Measurements from ENCODE around the gene LMO7. TPM values are rescaled to one million over a fixed set of nuclear protein-coding genes. Genes with fewer than 3 reads are reported as not detected.
"Not testable (repeated sequence)": the region's sequence is repeated elsewhere in the genome, so short reads cannot be mapped to it uniquely, and the experiment has no call there.

The LMO7 gene
- total and polyA plus RNA-seq, 2 of the 4 experiments (the other 2 are of a cell fraction) = 266 to 367 TPM

GRCh38 chr13:75739244-75739868, 103.2 kb downstream of the LMO7 start (continued):
- TF ChIP-seq RCOR1 (IDR thresholded peaks at IDR 0.05; ENCODE audit: insufficient replicate concordance, low read length) = no peak

GRCh38 chr13:75740031-75740430, 103.9 kb downstream of the LMO7 start:
- H3K4me3 ChIP-seq (ENCODE audit: insufficient read depth, low read depth, low read length) = no peak overlapping the region
- dilution Hi-C loops (cut with HindIII; ENCODE audit: low sequenced_read_pairs, unreplicated experiment) = no loop called here
- no peak overlapping the region for H3K9ac ChIP-seq (ENCODE audit: low read depth, low read length)
- H3K27ac ChIP-seq (ENCODE audit: insufficient read depth, low read length) = peak overlapping the region; percentile 10; the same call in 1 of the 2 replicates
- peak overlapping the region; percentile 38 for H2BK5ac ChIP-seq (ENCODE audit: low read depth, low read length, poor library complexity, severe bottlenecking)
- no peak overlapping the region for H3K56ac ChIP-seq (ENCODE audit: extremely low read depth, insufficient read depth, low read length)
- no peak overlapping the region for H4K91ac ChIP-seq (ENCODE audit: insufficient read depth, low read depth, low read length)
- H4K5ac ChIP-seq (ENCODE audit: low read depth, low read length) = peak overlapping the region; percentile 7; the same call in 1 of the 2 replicates
- DNase-seq = no peak
- POLR2A ChIA-PET (ENCODE audit: unreplicated experiment) = no interaction called here
- peaks cover 62% of the 10 kb centered on the region; the same call in 1 of the 2 replicates for H4K20me1 ChIP-seq (ENCODE audit: insufficient read depth, low read length)
- H3K4me1 ChIP-seq (ENCODE audit: control insufficient read depth, insufficient read depth, low read length) = peaks cover 18% of the 10 kb centered on the region
- H2BK15ac ChIP-seq (ENCODE audit: low read depth, low read length) = no peak overlapping the region
- peak overlapping the region; percentile 45; the same call in 1 of the 2 replicates for H3K23ac ChIP-seq (ENCODE audit: low read depth, low read length)
- no peak for ATAC-seq (ENCODE audit: low read depth)
- H3K14ac ChIP-seq (replicated peaks; ENCODE audit: low read depth, low read length) = 0 out of 2 replicates have a peak overlapping the region, but pooled peaks have one; percentile 26
- no peaks in the 10 kb centered on the region; the same call in 1 of the 2 replicates for H3K36me3 ChIP-seq (ENCODE audit: control insufficient read depth, insufficient read depth, low read length)
- H3K18ac ChIP-seq (ENCODE audit: low read depth, low read length) = no peak overlapping the region
- in situ Hi-C loops (cut with MboI; ENCODE audit: low sequenced_read_pairs) = no loop called here
- peak; percentile 72 for TF ChIP-seq CEBPB (IDR thresholded peaks at IDR 0.05; ENCODE audit: low read depth, low read length)
- TF ChIP-seq RFX5 (IDR thresholded peaks at IDR 0.05; ENCODE audit: low read depth, low read length) = no peak
- 87% methylated on average over 3 of the region's 4 CpGs; no CpG with 5 or more reads in 1 of the 2 experiments for WGBS, 2 experiments (ENCODE audit: extremely low coverage in 2 of 2, insufficient read length in 1 of 2)
- intact Hi-C loops (cut with micrococcal nuclease) = no loop called here
- no peaks in the 10 kb centered on the region for H3K9me3 ChIP-seq (ENCODE audit: control insufficient read depth, insufficient read depth, low read length)
- H3K4me2 ChIP-seq (ENCODE audit: low read depth, low read length) = no peak overlapping the region
- H3K9me1 ChIP-seq (ENCODE audit: insufficient read depth, low read length) = peaks cover 13% of the 10 kb centered on the region
- BruUV-seq (replicated peaks) = no TSS peak
- no peak overlapping the region for H2AFZ ChIP-seq (replicated peaks; ENCODE audit: low read length, poor library complexity)
- H2AK5ac ChIP-seq (ENCODE audit: low read depth, low read length) = no peak overlapping the region; the same call in 1 of the 2 replicates
- no peaks in the 10 kb centered on the region for H3K27me3 ChIP-seq (ENCODE audit: control insufficient read depth, insufficient read depth, low read length)
- H2BK20ac ChIP-seq (ENCODE audit: low read depth, low read length) = no peak overlapping the region
- H3K4ac ChIP-seq (ENCODE audit: low read depth, low read length) = no peak overlapping the region
- CTCF ChIA-PET = interaction anchor here (2.2 kb wide), 1 partner anchor 43 kb away, joined by 8 read pairs; no protein-coding TSS in a partner anchor
- no peak overlapping the region for H2AK9ac ChIP-seq (replicated peaks; ENCODE audit: low read depth, low read length, poor library complexity)
- H3K79me1 ChIP-seq (ENCODE audit: low read depth in 1 of 2, low read length in 2 of 2) = peaks cover 30 to 73% of the 10 kb centered on the region in 2 experiments
- H2BK120ac ChIP-seq (ENCODE audit: low read depth, low read length) = no peak overlapping the region
- no peak overlapping the region for H4K8ac ChIP-seq (ENCODE audit: low read depth in 2 of 2, low read length in 2 of 2)

- H4K91ac ChIP-seq (ENCODE audit: insufficient read depth, low read depth, low read length); POLR2A ChIA-PET (ENCODE audit: unreplicated experiment); H3K14ac ChIP-seq (replicated peaks; ENCODE audit: low read depth, low read length); H2BK20ac ChIP-seq (ENCODE audit: low read depth, low read length); H3K56ac ChIP-seq (ENCODE audit: extremely low read depth, insufficient read depth, low read length); in situ Hi-C loops (cut with MboI; ENCODE audit: low sequenced_read_pairs); H2AFZ ChIP-seq (replicated peaks; ENCODE audit: low read length, poor library complexity); H4K8ac ChIP-seq (ENCODE audit: low read depth in 2 of 2, low read length in 2 of 2); BruUV-seq (replicated peaks); H2BK120ac ChIP-seq (ENCODE audit: low read depth, low read length); CTCF ChIA-PET; H3K4me3 ChIP-seq (ENCODE audit: insufficient read depth, low read depth, low read length); H3K36me3 ChIP-seq (ENCODE audit: control insufficient read depth, insufficient read depth, low read length); H3K23ac ChIP-seq (ENCODE audit: low read depth, low read length); H3K4me2 ChIP-seq (ENCODE audit: low read depth, low read length); H3K27ac ChIP-seq (ENCODE audit: insufficient read depth, low read length); H2BK15ac ChIP-seq (ENCODE audit: low read depth, low read length); H3K27me3 ChIP-seq (ENCODE audit: control insufficient read depth, insufficient read depth, low read length); H3K9ac ChIP-seq (ENCODE audit: low read depth, low read length); H3K18ac ChIP-seq (ENCODE audit: low read depth, low read length); intact Hi-C loops (cut with micrococcal nuclease); H2AK5ac ChIP-seq (ENCODE audit: low read depth, low read length); H4K5ac ChIP-seq (ENCODE audit: low read depth, low read length); H2BK5ac ChIP-seq (ENCODE audit: low read depth, low read length, poor library complexity, severe bottlenecking); H3K9me3 ChIP-seq (ENCODE audit: control insufficient read depth, insufficient read depth, low read length); ATAC-seq (ENCODE audit: low read depth); DNase-seq; H2AK9ac ChIP-seq (replicated peaks; ENCODE audit: low read depth, low read length, poor library complexity); H3K4ac ChIP-seq (ENCODE audit: low read depth, low read length); dilution Hi-C loops (cut with HindIII; ENCODE audit: low sequenced_read_pairs, unreplicated experiment): not testable (repeated sequence)
- peaks cover 50 to 80% of the 10 kb centered on the region in 2 experiments for H3K79me1 ChIP-seq (ENCODE audit: low read depth in 1 of 2, low read length in 2 of 2)
- no CpG with 5 or more reads among the region's 1 CpG for WGBS, 2 experiments (ENCODE audit: extremely low coverage in 2 of 2, insufficient read length in 1 of 2)
- H3K4me1 ChIP-seq (ENCODE audit: control insufficient read depth, insufficient read depth, low read length) = peaks cover 10% of the 10 kb centered on the region
- peaks cover 21% of the 10 kb centered on the region for H3K9me1 ChIP-seq (ENCODE audit: insufficient read depth, low read length)
- peaks cover 66% of the 10 kb centered on the region; the same call in 1 of the 2 replicates for H4K20me1 ChIP-seq (ENCODE audit: insufficient read depth, low read length)
Measured at GRCh38 chr13:75743072-75743471, 106.9 kb downstream of the LMO7 start.
